Measurements from ENCODE around the gene INO80.

GRCh38 chr15:41072013-41072412 is 44.1 kb downstream of the INO80 start:
- TF ChIP-seq CTCF (IDR thresholded peaks at IDR 0.05) (no peak), EZH2 (IDR thresholded peaks at IDR 0.05; ENCODE audit: borderline replicate concordance, insufficient read depth, low read depth, low read length, poor library complexity, severe bottlenecking) (no peak)

Measured in B cell (primary cell).